NCI-H345 treated with DMSO at 0.1 percent for 48 hours (cell line): ENCODE measurements around the gene RAB5A.
"Not testable (repeated sequence)": the region's sequence is repeated elsewhere in the genome, so short reads cannot be mapped to it uniquely, and the experiment has no call there.

Experiments used
- DNase-seq: peaks from one replicate; lab custom pipeline; 2025; ENCODE audit not compliant: unreplicated experiment; lab: John Stamatoyannopoulos, UW

Gene RAB5A

DNA sequence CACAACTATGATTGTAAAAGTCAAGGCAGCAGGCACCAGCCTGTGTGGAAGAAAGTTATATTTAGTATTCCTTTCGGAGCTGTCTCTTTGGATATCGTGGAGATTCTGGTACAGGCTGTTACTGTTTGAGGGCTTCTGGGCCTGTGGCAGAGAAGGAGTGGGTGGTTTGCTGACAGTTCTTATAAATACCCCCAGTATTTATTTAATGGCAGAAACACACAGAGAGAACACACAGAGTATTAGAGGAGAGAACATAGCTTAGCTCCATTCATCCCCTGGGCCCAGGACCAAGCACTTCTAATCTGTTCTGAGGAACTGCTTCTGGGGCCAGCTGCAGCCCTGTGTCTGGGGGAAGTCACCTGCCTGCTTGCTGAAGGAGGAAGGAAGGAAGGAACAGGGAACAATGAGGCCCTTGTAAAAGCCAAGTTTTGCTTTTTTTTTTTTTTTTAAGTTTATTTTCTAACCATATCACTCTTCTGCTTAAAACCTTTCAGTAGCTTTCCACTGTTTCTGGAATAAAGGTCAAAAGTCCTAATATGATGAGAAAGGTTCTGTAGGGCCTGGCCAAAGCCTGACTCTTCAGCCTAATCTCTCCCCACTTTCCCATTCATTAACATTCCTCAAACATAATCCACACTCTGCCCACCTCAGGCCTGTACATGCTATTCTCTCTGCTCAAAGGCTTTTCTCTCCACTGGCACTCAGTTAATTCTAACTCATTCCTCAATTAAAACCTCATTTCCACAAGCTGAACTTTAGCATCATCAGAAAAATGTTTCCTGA is 76.9 kb downstream of the RAB5A start:
- DNase-seq, result no peak

GRCh38 chr3:20027136-20027535 is 80.2 kb downstream of the RAB5A start:
- no peak for DNase-seq

- DNase-seq, result no peak
These were observed 82.0 kb downstream of the RAB5A start for GRCh38 chr3:20028905-20029331.

DNA sequence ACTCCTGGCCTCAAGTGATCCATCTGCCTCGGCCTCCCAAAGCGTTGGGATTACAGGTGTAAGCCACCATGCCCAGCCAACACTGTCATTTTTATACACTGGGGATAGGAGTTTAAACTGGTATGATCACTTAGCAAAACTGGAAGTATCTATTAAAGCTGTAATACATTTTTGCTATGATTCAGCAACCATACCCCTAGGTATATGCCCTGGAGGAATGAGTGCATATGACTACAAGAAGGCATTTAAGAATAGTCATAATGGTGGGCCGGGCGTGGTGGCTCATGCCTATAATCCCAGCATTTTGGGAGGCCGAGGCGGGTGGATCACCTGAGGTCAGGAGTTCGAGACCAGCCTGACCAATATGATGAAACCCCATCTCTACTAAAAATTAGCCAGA is 85.0 kb downstream of the RAB5A start:
- not testable (repeated sequence) for DNase-seq
